ENCODE data around the gene GZF1.

GZF1 gene

GRCh38 chr20:23350904-23351838 is 10.8 kb upstream of the GZF1 start:
- peak; percentile 70 to 77 for DNase-seq

GRCh38 chr20:23356203-23356602 is 5.8 kb upstream of the GZF1 start:
- TF ChIP-seq POLR2A (IDR thresholded peaks at IDR 0.05; ENCODE audit: low read length) (no peak), GATA1 (IDR thresholded peaks at IDR 0.05; ENCODE audit: low read depth, low read length) (no peak)
- no peak for DNase-seq

More at GRCh38 chr20:23350904-23351838, 10.8 kb upstream of the GZF1 start:
- no peak for TF ChIP-seq POLR2A (IDR thresholded peaks at IDR 0.05; ENCODE audit: low read length)
- TF ChIP-seq GATA1 (IDR thresholded peaks at IDR 0.05; ENCODE audit: low read depth, low read length), result no peak

DNA sequence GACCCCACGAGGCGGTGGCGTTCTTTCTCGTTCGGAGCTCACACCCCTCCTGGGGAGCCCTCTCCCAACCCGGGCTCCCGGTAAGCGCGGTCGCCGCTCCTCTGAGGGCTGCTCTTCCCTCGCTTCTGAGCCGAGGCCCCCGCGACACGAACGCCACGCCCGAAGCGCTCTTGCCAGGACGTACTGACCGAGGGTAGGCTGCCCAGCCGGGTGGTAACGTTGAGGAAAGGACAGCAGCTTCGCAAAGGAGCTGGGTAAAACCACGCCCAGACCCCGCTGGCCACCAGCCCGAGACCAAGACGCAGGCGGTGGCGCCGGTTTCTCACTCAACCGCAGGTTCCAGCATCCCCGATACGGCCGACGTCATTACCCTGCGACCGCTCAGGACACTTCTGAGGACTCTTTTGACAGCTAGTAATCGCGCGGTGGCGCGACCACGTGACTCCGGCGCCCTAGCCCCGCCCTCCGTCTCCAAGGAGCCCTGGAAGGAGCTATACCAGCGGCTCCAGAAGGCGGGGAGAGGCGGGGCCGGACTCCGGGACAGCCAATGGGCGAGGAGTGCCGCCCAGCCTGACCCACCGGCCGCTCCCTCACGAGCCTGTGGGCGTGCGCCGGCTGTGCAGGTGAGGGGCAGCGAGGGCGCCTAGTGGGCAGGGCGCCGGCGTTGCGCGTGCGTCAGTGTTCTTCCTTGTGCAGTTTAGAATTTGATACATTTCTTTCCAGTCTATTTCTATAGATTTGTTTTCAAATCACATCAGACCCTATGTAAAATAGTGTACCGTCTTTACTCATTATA is 4.0 kb upstream of the GZF1 start:
- peak; percentile 90 for TF ChIP-seq POLR2A (IDR thresholded peaks at IDR 0.05; ENCODE audit: low read length)
- TF ChIP-seq GATA1 (IDR thresholded peaks at IDR 0.05; ENCODE audit: low read depth, low read length), result no peak
- peak; percentile 100 for DNase-seq

- TF ChIP-seq GATA1 (IDR thresholded peaks at IDR 0.05; ENCODE audit: low read depth, low read length) (no peak), POLR2A (IDR thresholded peaks at IDR 0.05; ENCODE audit: low read length) (no peak)
- DNase-seq, result no peak
These were observed 3.4 kb upstream of the GZF1 start for GRCh38 chr20:23358563-23358906.

- DNase-seq, result peak in 1 of 2 experiments; percentile 42
- no peak for TF ChIP-seq GATA1 (IDR thresholded peaks at IDR 0.05; ENCODE audit: low read depth, low read length)
- TF ChIP-seq POLR2A (IDR thresholded peaks at IDR 0.05; ENCODE audit: low read length), result no peak
These were observed 2.9 kb upstream of the GZF1 start for GRCh38 chr20:23358923-23359593.

DNA sequence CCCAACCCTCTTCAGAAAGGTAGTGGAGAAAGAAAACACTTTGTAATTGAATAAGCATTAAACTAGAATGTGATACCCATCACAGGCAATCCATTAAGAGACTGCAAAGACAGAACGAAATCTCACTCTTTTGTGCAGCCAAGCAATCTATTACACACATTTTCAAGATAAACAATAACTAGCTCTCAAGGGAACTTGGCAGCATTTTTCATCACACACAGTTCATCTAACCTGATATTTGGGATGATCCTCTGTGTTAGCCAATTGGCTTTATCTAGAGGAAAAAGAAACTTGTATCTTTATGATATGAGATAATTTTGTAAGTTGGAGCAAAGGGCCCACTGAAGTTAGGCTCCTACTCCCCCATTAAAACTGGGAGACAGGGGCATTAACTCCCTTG is 1.5 kb upstream of the GZF1 start:
- DNase-seq, result peak; percentile 51 to 65
- TF ChIP-seq GATA1 (IDR thresholded peaks at IDR 0.05; ENCODE audit: low read depth, low read length) (no peak), POLR2A (IDR thresholded peaks at IDR 0.05; ENCODE audit: low read length) (no peak)

DNA sequence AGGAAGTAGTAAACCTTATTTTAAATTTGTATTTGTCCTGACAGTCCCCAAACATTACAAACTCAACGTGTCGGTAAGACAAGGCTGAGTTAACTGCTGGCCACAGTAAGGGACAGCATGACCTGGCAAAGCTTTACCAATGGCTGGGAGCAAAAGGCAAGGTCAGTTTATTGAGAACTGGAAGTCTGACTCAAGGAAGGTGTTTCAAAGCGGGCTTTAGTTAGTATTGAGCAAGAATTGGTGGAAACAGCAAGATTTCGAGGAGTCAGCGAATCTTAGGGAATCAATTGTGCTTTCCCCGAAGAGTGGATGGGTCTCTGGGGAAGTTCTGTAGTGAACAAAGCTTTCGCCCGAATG is 885 bp upstream of the GZF1 start:
- no peak for TF ChIP-seq POLR2A (IDR thresholded peaks at IDR 0.05; ENCODE audit: low read length)
- no peak for TF ChIP-seq GATA1 (IDR thresholded peaks at IDR 0.05; ENCODE audit: low read depth, low read length)
- peak; percentile 69 to 82 for DNase-seq

DNA sequence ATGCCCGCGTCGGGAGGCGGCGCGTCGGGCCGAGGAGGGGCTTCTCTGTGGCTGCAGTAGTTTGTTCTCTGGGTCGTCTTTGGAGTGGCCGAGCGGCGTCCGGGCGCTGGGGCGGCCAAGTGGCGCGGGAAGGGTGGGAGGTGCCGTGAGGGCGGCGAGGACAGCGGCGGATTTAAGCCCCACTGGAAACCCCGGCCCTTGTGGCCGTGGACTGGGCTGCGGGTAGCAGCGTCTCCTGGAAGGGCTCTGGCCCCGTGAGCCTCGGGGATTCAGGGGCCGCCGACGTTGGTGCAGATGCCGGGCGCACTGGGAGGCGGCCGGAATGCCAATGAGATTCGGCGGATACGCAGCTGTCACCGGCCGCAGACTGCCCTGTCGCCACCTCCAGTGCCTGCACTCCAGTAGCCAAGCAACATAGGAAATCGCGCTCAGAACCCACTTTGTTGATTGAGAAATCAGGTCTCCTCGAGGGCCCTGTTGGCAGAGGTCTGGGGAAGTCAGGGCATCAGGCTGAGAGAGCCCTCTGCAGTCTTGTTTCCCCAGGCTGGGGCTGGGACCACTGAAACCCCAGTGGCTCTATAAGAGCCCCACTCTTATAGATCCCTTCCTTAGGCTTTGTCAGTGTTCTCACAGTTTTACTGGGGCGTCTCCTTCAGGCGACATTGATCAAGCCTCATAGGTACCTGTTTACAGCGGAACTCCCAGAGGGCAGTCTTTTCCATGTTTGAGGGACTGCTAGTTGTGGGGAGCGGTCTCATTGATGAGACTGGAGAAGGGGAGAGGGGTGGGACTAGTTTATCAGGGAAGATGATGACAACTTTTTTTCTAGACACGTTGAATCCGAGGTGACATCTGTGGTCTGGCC is 642 bp downstream of the GZF1 start:
- peak; percentile 65 to 82 for DNase-seq
- no peak for TF ChIP-seq GATA1 (IDR thresholded peaks at IDR 0.05; ENCODE audit: low read depth, low read length)
- TF ChIP-seq POLR2A (IDR thresholded peaks at IDR 0.05; ENCODE audit: low read length), result no peak

DNA sequence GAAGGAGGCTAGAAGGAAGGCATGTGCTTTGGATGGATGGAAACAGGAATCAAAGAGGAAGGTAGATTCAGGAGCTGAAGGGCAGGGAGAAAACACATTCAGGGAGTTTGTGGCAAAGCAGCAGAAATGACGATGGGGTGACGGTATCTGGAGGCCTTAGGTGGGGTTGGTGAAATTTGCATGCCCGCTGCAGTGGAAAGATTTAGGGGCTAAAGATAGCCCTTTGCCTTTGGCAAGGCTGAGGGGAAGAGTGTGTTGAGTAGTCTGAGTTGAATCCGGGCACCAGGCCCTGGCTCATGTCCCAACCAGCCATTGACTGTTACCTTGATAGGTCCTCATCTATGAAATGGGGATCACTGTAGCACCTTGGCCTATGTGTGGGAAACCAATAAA is 1.3 kb downstream of the GZF1 start:
- TF ChIP-seq POLR2A (IDR thresholded peaks at IDR 0.05; ENCODE audit: low read length) (no peak), GATA1 (IDR thresholded peaks at IDR 0.05; ENCODE audit: low read depth, low read length) (no peak)
- DNase-seq, result peak in 1 of 2 experiments; percentile 65

- no peak for TF ChIP-seq GATA1 (IDR thresholded peaks at IDR 0.05; ENCODE audit: low read depth, low read length)
- DNase-seq, result no peak
These were observed 3.6 kb downstream of the GZF1 start for GRCh38 chr20:23365390-23366165.

GRCh38 chr20:23366384-23366783 is 4.4 kb downstream of the GZF1 start:
- TF ChIP-seq POLR2A (IDR thresholded peaks at IDR 0.05; ENCODE audit: low read length), result no peak
- TF ChIP-seq GATA1 (IDR thresholded peaks at IDR 0.05; ENCODE audit: low read depth, low read length), result no peak
- peak; percentile 79 to 84 for DNase-seq

GRCh38 chr20:23367770-23368169 is 5.8 kb downstream of the GZF1 start:
- DNase-seq, result peak in 1 of 2 experiments; percentile 58
- peak; percentile 20 for TF ChIP-seq POLR2A (IDR thresholded peaks at IDR 0.05; ENCODE audit: low read length)
- no peak for TF ChIP-seq GATA1 (IDR thresholded peaks at IDR 0.05; ENCODE audit: low read depth, low read length)
